Activated CD8-positive, alpha-beta T cell treated with anti-CD3 and anti-CD28 coated beads, Interleukin-2, amount 10 ng/mL, durations not matched to agents 7 days and 5 days (primary cell): Measurements from ENCODE around the gene CYP4V2. TPM values are rescaled to one million over a fixed set of nuclear protein-coding genes. Genes with fewer than 3 reads are reported as not detected.
"Not testable (repeated sequence)": the region's sequence is repeated elsewhere in the genome, so short reads cannot be mapped to it uniquely, and the experiment has no call there.

Experiments
- ATAC-seq: fragments of 150-1000 bp; cut with Tn5 transposase; one replicate; pipeline ENCODE4 v1.10.0; 2021; ENCODE audit warnings: moderate library complexity
- CTCF ChIA-PET: fragments of 350-600 bp; sonication (Branson Sonifier 250); formaldehyde crosslinking; loops from one replicate; lab custom pipeline; 2021; ENCODE audit warnings: antibody characterized with exemption; lab: Charles Lee
- POLR2A ChIA-PET: fragments of 350-600 bp; sonication (Branson Sonifier 250); formaldehyde crosslinking; loops from one replicate; lab custom pipeline; 2021; ENCODE audit warnings: antibody characterized with exemption; lab: Charles Lee
- DNase-seq: peaks from one replicate; pipeline ENCODE4 v3.0.0-alpha.2; 2020
- H3K27ac Mint-ChIP-seq: one replicate; pipeline ENCODE4 v1.8.0; 2021; ENCODE audit warnings: mild to moderate bottlenecking, mixed read lengths
- H3K27me3 Mint-ChIP-seq: one replicate; pipeline ENCODE4 v1.8.0; 2021; ENCODE audit warnings: low read depth, mixed read lengths
- H3K36me3 Mint-ChIP-seq: one replicate; pipeline ENCODE4 v1.8.0; 2021; ENCODE audit warnings: low read depth, mixed read lengths
- H3K4me1 Mint-ChIP-seq: one replicate; pipeline ENCODE4 v1.8.0; 2021; ENCODE audit warnings: low read depth, mixed read lengths
- H3K4me3 Mint-ChIP-seq: one replicate; pipeline ENCODE4 v1.8.0; 2021; ENCODE audit warnings: mild to moderate bottlenecking, mixed read lengths
- H3K9me3 Mint-ChIP-seq: one replicate; pipeline ENCODE4 v1.8.0; 2022; ENCODE audit warnings: mixed read lengths; ENCODE audit not compliant: insufficient read depth
- total RNA-seq, 2 experiments: library from RNA; stranded (reverse); gene quantifications; one replicate each; pipeline ENCODE4 v1.2.3, GENCODE V29; 2021

The CYP4V2 gene
- total RNA-seq, 2 experiments from 2014 or later, result 16.1 to 18.1 TPM

DNA sequence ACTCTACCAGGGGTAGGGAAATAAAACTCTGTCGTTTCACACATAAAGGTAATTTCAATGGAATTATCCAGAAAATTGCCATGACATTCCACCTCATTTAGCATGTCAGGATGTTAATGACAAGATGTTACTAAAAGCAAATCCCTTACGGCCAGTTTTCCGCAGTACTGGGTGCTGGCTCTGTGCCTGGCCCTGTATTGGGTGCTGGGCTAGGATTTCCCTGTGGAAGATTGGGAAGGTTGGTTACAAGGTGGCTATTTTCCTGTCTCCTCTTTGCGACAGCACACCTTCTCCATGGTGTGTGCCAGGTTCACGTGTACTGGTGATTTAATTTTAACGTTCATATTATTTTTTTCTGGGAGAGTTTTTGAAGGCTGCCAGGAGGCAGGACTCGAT lies 49.1 kb downstream of the CYP4V2 start:
- H3K4me1 Mint-ChIP-seq, result no peaks in the 10 kb centered on the region
- H3K27ac Mint-ChIP-seq, result no peak overlapping the region
- no peak for ATAC-seq
- no peaks in the 10 kb centered on the region for H3K36me3 Mint-ChIP-seq
- no peak overlapping the region for H3K4me3 Mint-ChIP-seq
- no peaks in the 10 kb centered on the region for H3K27me3 Mint-ChIP-seq
- ChIA-PET POLR2A (no interaction called here), CTCF (no interaction called here)
- no peak for DNase-seq
- H3K9me3 Mint-ChIP-seq, result no peaks in the 10 kb centered on the region

DNA sequence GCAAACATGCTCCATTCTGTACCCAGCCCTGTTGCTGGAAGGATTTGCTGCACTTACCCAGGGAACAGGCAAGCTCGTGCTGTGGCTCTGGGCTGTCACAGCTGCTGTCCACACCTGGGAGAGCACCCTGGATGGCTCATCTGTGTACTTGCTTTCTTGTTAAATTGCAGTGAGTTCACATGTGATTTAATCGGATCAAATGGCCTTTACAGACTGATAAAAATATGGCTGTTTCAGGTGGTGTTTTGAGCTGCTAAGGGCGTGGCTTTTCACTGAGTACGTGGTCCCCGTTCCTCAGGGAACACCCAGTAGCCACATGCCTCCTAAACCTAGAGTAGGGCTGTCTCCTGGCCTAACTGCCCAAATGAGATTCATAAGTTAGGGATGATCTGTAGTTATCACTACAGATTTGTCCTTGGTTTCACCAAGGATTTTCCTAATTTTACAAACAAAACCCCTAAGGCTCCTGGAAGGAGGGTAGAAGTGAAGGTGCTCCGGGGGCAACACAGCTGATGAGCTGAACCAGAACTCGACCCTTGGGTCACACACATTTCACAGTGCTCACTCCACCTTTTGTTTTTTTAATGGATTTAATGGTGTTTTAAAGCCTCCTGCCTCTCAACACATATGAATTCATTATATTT lies 49.6 kb downstream of the CYP4V2 start:
- CTCF ChIA-PET, result no interaction called here
- Mint-ChIP-seq H3K27ac (no peak overlapping the region), H3K4me3 (no peak overlapping the region), H3K9me3 (no peaks in the 10 kb centered on the region), H3K36me3 (no peaks in the 10 kb centered on the region), H3K27me3 (no peaks in the 10 kb centered on the region), H3K4me1 (no peaks in the 10 kb centered on the region)
- ATAC-seq (no peak), DNase-seq (no peak)
- POLR2A ChIA-PET, result no interaction called here

DNA sequence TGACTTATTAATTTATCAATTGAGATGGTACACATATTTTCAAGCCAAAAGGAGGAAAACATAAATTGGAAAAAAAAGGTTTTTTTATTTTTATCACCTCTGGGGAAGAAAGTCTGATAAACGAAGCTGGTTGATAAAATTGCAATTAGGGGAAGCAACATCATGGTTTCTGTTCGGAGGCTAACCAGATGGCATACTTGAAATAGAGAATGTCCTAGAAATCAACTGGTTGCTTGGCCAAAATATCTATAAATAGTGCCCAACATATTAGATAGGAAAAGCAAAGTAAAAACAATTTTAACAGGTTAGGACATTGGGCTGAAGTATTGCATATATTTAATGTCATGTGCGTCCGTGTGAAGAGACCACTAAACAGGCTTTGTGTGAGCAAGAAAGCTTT lies 50.2 kb downstream of the CYP4V2 start:
- CTCF ChIA-PET, result no interaction called here

DNA sequence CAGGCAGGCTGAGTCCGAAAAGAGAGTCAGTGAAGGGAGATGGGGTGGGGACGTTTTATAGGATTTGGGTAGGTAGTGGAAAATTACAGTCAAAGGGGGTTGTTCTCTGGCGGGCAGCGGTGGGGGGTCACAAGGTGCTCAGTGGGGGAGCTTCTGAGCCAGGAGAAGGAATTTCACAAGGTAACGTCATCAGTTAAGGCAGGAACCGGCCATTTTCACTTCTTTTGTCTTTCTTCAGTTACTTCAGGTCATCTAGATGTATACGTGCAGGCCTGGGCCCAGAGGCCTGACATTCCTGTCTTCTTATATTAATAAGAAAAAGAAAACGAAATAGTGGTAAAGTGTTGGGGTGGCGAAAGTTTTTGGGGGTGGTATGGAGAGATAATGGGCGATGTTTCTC lies 50.7 kb downstream of the CYP4V2 start:
- DNase-seq, H3K4me1 Mint-ChIP-seq, H3K4me3 Mint-ChIP-seq, CTCF ChIA-PET, ATAC-seq, H3K9me3 Mint-ChIP-seq, H3K36me3 Mint-ChIP-seq, H3K27me3 Mint-ChIP-seq, POLR2A ChIA-PET, H3K27ac Mint-ChIP-seq: not testable (repeated sequence)

More for the DNA sequence above, 50.2 kb downstream of the CYP4V2 start:
- ATAC-seq (no peak), DNase-seq (no peak)
- no peak overlapping the region for H3K27ac Mint-ChIP-seq
- H3K36me3 Mint-ChIP-seq, result no peaks in the 10 kb centered on the region
- H3K27me3 Mint-ChIP-seq, result no peaks in the 10 kb centered on the region
- no peak overlapping the region for H3K4me3 Mint-ChIP-seq
- no peaks in the 10 kb centered on the region for H3K9me3 Mint-ChIP-seq
- POLR2A ChIA-PET, result no interaction called here
- H3K4me1 Mint-ChIP-seq, result no peaks in the 10 kb centered on the region

DNA sequence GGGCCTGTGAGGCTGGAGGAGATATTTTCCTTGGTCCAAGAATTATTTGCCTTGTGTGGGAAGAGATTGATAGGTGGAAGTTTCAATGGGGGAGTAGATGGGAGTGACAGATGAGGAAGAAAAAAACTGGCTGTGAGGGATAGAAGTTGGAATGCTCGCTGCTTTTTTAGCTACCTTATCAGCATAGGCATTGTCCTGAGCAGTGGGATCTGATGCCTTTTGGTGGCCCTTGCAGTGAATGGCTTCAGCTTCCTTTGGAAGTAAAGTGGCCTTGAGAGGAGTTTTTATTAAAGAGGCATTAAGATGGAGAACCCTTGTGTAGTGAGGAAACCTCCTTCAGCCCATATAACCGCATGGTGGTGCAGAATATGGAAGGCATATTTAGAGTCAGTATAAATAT lies 52.0 kb downstream of the CYP4V2 start:
- H3K27ac Mint-ChIP-seq, result no peak overlapping the region
- H3K36me3 Mint-ChIP-seq, result no peaks in the 10 kb centered on the region
- no peaks in the 10 kb centered on the region for H3K4me1 Mint-ChIP-seq
- POLR2A ChIA-PET, result no interaction called here
- no peak for ATAC-seq
- no peak overlapping the region for H3K4me3 Mint-ChIP-seq
- DNase-seq, result no peak
- CTCF ChIA-PET, result no interaction called here
- H3K9me3 Mint-ChIP-seq, result no peaks in the 10 kb centered on the region
- H3K27me3 Mint-ChIP-seq, result no peaks in the 10 kb centered on the region

DNA sequence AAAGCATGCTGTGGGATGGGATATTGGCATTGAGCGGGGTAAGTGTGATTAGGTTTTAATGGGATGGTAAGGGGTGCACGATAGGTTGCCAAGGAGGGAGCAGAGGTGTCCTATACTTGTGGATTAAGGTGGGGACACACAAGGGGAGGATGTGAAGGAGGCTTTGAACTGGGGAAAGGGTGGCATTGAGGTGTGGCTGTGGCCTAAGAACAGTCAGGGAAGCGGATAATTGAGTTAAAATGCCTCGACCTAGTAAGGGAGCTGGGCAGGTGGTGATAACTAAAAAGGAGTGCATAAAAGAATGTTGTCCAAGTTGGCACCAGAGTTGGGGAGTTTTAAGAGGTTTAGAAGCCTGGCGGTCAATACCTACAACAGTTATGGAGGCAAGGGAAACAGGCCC lies 53.5 kb downstream of the CYP4V2 start:
- Mint-ChIP-seq H3K36me3 (no peaks in the 10 kb centered on the region), H3K4me1 (no peaks in the 10 kb centered on the region), H3K9me3 (no peaks in the 10 kb centered on the region), H3K27ac (no peak overlapping the region), H3K4me3 (no peak overlapping the region), H3K27me3 (no peaks in the 10 kb centered on the region)
- POLR2A ChIA-PET, result no interaction called here
- ATAC-seq, result no peak
- no peak for DNase-seq
- CTCF ChIA-PET, result no interaction called here

DNA sequence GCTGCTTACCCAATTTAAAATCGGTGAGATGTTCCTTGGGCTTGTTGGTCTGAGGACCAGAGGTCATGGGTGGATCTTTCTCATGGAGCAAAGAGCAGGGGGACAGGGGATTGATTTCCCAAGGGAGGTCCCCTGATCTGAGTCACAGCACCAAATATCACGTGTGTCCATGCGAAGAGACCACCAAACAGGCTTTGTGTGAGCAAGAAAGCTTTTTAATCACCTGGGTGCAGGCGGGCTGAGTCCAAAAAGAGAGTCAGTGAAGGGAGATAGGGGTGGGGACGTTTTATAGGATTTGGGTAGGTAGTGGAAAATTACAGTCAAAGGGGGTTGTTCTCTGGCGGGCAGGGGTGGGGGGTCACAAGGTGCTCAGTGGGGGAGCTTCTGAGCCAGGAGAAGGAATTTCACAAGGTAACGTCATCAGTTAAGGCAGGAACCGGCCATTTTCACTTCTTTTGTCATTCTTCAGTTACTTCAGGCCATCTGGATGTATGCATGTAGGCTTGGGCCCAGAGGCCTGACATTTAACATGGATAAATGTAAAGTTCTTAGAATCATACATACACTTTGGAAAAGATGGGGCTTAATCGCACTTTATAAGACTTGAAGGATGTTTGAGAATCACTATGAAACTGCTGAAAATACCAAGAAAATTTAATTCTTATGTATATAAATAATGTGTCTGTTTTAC lies 55.8 kb downstream of the CYP4V2 start:
- H3K36me3 Mint-ChIP-seq, H3K27me3 Mint-ChIP-seq, POLR2A ChIA-PET, H3K4me3 Mint-ChIP-seq, H3K27ac Mint-ChIP-seq, ATAC-seq, DNase-seq, H3K4me1 Mint-ChIP-seq, H3K9me3 Mint-ChIP-seq, CTCF ChIA-PET: not testable (repeated sequence)

DNA sequence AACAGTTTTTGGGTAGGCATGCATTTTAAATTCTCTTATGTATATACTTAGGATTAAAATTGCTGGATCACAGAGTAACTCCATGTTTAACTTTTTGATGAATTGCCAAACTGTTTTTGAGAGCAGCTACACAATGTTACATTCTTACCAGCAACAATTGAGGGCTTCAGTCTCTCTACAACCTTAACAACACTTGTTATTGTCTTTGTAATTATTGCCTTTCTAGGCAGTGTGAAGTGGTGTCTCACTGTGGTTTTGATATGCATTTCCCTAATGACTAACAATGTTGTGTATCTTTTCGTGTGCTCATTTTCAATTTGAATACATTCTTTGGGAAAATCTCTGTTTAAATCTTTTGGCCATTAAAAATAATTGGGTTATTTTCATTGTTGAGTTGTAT lies 57.3 kb downstream of the CYP4V2 start:
- DNase-seq (no peak), ATAC-seq (no peak)
- POLR2A ChIA-PET, result no interaction called here
- CTCF ChIA-PET, result no interaction called here
- no peak overlapping the region for H3K27ac Mint-ChIP-seq
- H3K27me3 Mint-ChIP-seq, result no peaks in the 10 kb centered on the region
- no peaks in the 10 kb centered on the region for H3K9me3 Mint-ChIP-seq
- no peak overlapping the region for H3K4me3 Mint-ChIP-seq
- H3K36me3 Mint-ChIP-seq, result no peaks in the 10 kb centered on the region
- no peaks in the 10 kb centered on the region for H3K4me1 Mint-ChIP-seq

DNA sequence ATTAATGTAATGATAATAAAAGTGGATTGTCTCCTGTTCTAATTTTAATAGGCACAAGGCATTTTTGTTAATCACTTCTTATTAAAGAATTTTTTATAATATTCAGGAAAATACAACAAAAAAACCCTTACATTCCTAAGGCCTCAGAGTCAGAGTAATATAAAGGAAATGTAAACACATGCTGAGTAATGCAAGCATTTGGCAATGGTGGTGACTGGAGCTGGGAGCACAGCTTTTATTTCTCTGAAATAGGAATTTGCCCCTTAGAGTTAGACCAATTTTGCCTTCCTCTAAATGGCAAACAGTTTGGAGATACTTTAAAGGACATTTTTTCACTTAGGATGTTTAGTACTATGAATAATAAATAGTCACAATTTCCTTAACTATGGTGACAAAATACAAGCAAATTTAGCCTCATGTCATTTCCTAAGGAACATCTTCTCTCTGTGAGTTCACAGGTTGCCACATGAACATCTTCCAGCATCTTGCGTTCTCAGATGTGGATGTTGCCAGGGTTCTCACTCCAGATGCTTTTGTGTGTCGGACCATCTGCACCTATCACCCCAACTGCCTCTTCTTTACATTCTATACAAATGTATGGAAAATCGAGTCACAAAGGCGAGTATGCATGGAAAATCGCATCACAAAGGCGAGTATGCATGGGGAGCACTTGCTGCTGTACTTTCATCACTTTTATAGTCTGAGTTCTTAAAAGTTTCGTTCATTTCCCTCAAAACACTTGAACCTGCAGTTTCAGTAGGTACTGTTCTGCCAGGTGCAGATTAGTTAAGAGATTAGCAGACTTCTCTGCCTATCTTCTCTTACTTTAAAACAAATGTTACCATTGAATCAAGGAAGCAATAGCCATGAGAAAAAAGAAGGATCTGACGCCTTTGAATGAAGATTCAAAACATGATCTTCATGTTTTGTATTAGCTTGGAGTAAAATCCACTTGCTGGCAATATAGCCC lies 58.7 kb downstream of the CYP4V2 start:
- DNase-seq (no peak), ATAC-seq (no peak)
- no peak overlapping the region for H3K27ac Mint-ChIP-seq
- no peaks in the 10 kb centered on the region for H3K27me3 Mint-ChIP-seq
- H3K36me3 Mint-ChIP-seq, result no peaks in the 10 kb centered on the region
- ChIA-PET CTCF (no interaction called here), POLR2A (no interaction called here)
- no peaks in the 10 kb centered on the region for H3K4me1 Mint-ChIP-seq
- no peaks in the 10 kb centered on the region for H3K9me3 Mint-ChIP-seq
- H3K4me3 Mint-ChIP-seq, result no peak overlapping the region

DNA sequence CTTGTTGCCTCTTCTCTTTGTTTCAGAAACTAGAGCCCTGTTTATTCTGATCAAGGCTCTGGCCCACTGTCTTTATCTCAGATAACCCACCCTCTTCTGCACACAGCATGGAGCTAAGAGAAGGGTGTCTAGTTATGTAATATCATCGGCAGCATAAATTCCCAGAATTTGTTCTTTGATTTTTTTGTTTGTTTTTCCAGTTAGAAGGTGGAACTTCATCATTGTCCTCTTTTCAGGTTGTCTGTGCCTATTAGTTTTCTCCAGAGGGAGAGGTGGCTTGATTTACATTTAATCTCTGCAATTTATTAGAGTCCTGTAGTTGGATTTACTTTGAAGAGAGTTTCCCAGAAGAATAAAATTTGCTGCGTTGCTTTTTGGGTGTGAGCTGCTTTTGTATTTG lies 59.4 kb downstream of the CYP4V2 start:
- ChIA-PET POLR2A (no interaction called here), CTCF (no interaction called here)
- Mint-ChIP-seq H3K4me3 (no peak overlapping the region), H3K27ac (no peak overlapping the region), H3K36me3 (no peaks in the 10 kb centered on the region), H3K9me3 (no peaks in the 10 kb centered on the region), H3K4me1 (no peaks in the 10 kb centered on the region), H3K27me3 (no peaks in the 10 kb centered on the region)
- DNase-seq, result no peak
- no peak for ATAC-seq

DNA sequence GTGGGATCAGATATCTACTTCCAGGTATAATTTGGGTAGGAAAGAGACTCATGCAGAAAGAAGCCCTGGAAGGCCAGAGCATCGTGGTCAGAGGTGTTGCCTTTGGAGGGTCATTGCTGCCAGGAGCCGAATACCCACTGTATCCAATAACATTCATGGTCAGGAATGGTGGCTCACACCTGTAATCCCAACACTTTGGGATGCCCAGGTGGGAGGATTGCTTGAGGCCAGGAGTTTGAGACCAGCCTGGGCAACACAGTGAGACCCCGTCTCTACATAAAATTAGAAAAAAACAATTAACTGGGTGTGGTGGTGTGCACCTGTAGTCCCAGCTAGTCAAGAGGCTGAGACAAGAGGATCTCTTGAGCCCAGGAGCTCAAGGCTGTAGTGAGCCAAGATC lies 63.8 kb downstream of the CYP4V2 start:
- CTCF ChIA-PET, result no interaction called here
- Mint-ChIP-seq H3K36me3 (no peaks in the 10 kb centered on the region), H3K4me3 (no peak overlapping the region), H3K27ac (no peak overlapping the region), H3K9me3 (no peaks in the 10 kb centered on the region), H3K27me3 (no peaks in the 10 kb centered on the region), H3K4me1 (no peaks in the 10 kb centered on the region)
- POLR2A ChIA-PET, result no interaction called here
- ATAC-seq, result no peak
- no peak for DNase-seq

DNA sequence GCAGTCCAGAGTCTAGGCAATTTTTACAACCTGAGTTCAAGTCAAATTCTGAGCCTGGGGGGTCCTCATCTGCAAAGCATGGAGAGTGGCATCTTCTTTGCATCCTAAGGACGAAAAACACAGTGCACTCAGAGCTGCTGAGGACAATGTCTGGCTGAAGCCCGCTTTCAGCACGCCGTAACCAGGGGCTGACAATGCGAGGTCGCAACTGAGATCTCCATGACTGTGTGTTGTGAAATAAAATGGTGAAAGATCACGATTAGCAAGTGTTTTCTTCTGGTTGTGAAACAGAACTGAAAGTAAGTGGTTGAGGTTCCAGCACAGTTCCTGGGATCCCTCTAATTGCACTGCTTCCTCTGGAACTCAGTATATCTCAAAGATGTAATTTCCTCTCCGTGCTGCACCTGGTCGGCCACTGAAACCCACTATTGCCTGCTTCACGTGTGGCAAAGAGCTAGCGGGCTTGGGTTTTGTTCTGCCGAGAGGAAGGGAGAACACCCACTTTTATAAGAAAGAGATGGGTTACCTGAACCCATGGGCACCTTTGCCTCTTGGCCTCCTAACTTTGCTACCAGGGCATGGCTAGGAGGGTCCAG lies 66.9 kb downstream of the CYP4V2 start:
- H3K4me1 Mint-ChIP-seq, result no peaks in the 10 kb centered on the region
- peaks cover 2% of the 10 kb centered on the region for H3K27me3 Mint-ChIP-seq
- H3K9me3 Mint-ChIP-seq, result no peaks in the 10 kb centered on the region
- ATAC-seq (no peak), DNase-seq (no peak)
- no peak overlapping the region for H3K4me3 Mint-ChIP-seq
- ChIA-PET POLR2A (no interaction called here), CTCF (no interaction called here)
- no peaks in the 10 kb centered on the region for H3K36me3 Mint-ChIP-seq
- H3K27ac Mint-ChIP-seq, result no peak overlapping the region
